ENCODE measurements around the gene PHACTR3.
"Not testable (repeated sequence)": the region's sequence is repeated elsewhere in the genome, so short reads cannot be mapped to it uniquely, and the experiment has no call there.

Gene PHACTR3

GRCh38 chr20:59613861-59614260, 9.5 kb downstream of the PHACTR3 start:
- TF ChIP-seq CTCF (IDR thresholded peaks at IDR 0.05; ENCODE audit: borderline replicate concordance, insufficient read depth, low read depth, low read length) = no peak

GRCh38 chr20:59614714-59615113, 10.4 kb downstream of the PHACTR3 start:
- TF ChIP-seq CTCF (IDR thresholded peaks at IDR 0.05; ENCODE audit: borderline replicate concordance, insufficient read depth, low read depth, low read length) = no peak
- H3K4me3 ChIP-seq (ENCODE audit: low read depth, low read length) = no peak overlapping the region

More at GRCh38 chr20:59613861-59614260, 9.5 kb downstream of the PHACTR3 start:
- H3K4me3 ChIP-seq (ENCODE audit: low read depth, low read length) = no peak overlapping the region

GRCh38 chr20:59616306-59616705, 12.0 kb downstream of the PHACTR3 start:
- TF ChIP-seq CTCF (IDR thresholded peaks at IDR 0.05; ENCODE audit: borderline replicate concordance, insufficient read depth, low read depth, low read length) = no peak
- no peak overlapping the region for H3K4me3 ChIP-seq (ENCODE audit: low read depth, low read length)

- H3K4me3 ChIP-seq (ENCODE audit: low read depth, low read length) = no peak overlapping the region
- no peak for TF ChIP-seq CTCF (IDR thresholded peaks at IDR 0.05; ENCODE audit: borderline replicate concordance, insufficient read depth, low read depth, low read length)
These were observed 12.9 kb downstream of the PHACTR3 start for GRCh38 chr20:59617221-59617620.

GRCh38 chr20:59618131-59618530, 13.8 kb downstream of the PHACTR3 start:
- TF ChIP-seq CTCF (IDR thresholded peaks at IDR 0.05; ENCODE audit: borderline replicate concordance, insufficient read depth, low read depth, low read length) = no peak
- H3K4me3 ChIP-seq (ENCODE audit: low read depth, low read length) = no peak overlapping the region

GRCh38 chr20:59618585-59618984, 14.2 kb downstream of the PHACTR3 start:
- H3K4me3 ChIP-seq (ENCODE audit: low read depth, low read length) = not testable (repeated sequence)

GRCh38 chr20:59620860-59621505, 16.6 kb downstream of the PHACTR3 start:
- TF ChIP-seq CTCF (IDR thresholded peaks at IDR 0.05; ENCODE audit: borderline replicate concordance, insufficient read depth, low read depth, low read length) = no peak

More at GRCh38 chr20:59620860-59621505, 16.6 kb downstream of the PHACTR3 start:
- H3K4me3 ChIP-seq (ENCODE audit: low read depth, low read length) = no peak overlapping the region

Measured in GM12875 (cell line).